H9 (cell line): ENCODE measurements around the gene TRO. TPM values are rescaled to one million over a fixed set of nuclear protein-coding genes. Genes with fewer than 3 reads are reported as not detected.

ENCODE experiments used
- DNase-seq: peaks from one replicate; pipeline ENCODE4 v3.0.0-alpha.2; 2017
- H2AFZ ChIP-seq: one replicate; pipeline ENCODE4 v1.6.1; 2013; ENCODE audit warnings: mild to moderate bottlenecking, low read length, control low read depth, moderate library complexity
- H2AK5ac ChIP-seq: 2 replicates; pipeline ENCODE4 v1.6.1; 2013; ENCODE audit warnings: low read length, control low read depth, mixed read lengths; ENCODE audit not compliant: insufficient read length
- H2BK120ac ChIP-seq: one replicate; pipeline ENCODE4 v1.6.1; 2013; ENCODE audit warnings: low read depth, mild to moderate bottlenecking, low read length, control low read depth, inconsistent platforms; ENCODE audit not compliant: poor library complexity, severe bottlenecking
- H2BK12ac ChIP-seq: 2 replicates; pipeline ENCODE4 v1.6.1; 2013; ENCODE audit warnings: low read length, control low read depth, mixed read lengths, low read depth; ENCODE audit not compliant: insufficient read length
- H2BK15ac ChIP-seq: 2 replicates; pipeline ENCODE4 v1.6.1; 2013; ENCODE audit warnings: low read depth, low read length, control low read depth
- H2BK20ac ChIP-seq: one replicate; pipeline ENCODE4 v1.6.1; 2013; ENCODE audit warnings: low read depth, mild to moderate bottlenecking, low read length, control low read depth, inconsistent platforms; ENCODE audit not compliant: poor library complexity, severe bottlenecking
- H2BK5ac ChIP-seq: 2 replicates; pipeline ENCODE4 v1.6.1; 2013; ENCODE audit warnings: low read length, control low read depth, mixed read lengths; ENCODE audit not compliant: insufficient read length
- H3K14ac ChIP-seq: 2 replicates; pipeline ENCODE4 v1.6.1; 2013; ENCODE audit warnings: low read length, control low read depth; ENCODE audit not compliant: insufficient read depth
- H3K18ac ChIP-seq: 2 replicates; pipeline ENCODE4 v1.6.1; 2013; ENCODE audit warnings: low read depth, mild to moderate bottlenecking, mixed read lengths, low read length, control low read depth; ENCODE audit not compliant: insufficient read length
- H3K23ac ChIP-seq: 2 replicates; pipeline ENCODE4 v1.6.1; 2013; ENCODE audit warnings: low read length, control low read depth, mixed read lengths, low read depth; ENCODE audit not compliant: insufficient read length
- H3K23me2 ChIP-seq: 2 replicates; pipeline ENCODE4 v1.6.1; 2013; ENCODE audit warnings: low read depth, mild to moderate bottlenecking, mixed read lengths, low read length, control low read depth; ENCODE audit not compliant: insufficient read length, poor library complexity, severe bottlenecking
- H3K27ac ChIP-seq: 2 replicates; pipeline ENCODE4 v1.5.1; 2013; ENCODE audit warnings: low read length, control low read depth, mixed read lengths, low read depth; ENCODE audit not compliant: insufficient read length
- H3K27me3 ChIP-seq: 2 replicates; pipeline ENCODE4 v1.6.1; 2013; ENCODE audit warnings: low read length, control low read depth, inconsistent platforms; ENCODE audit not compliant: insufficient read depth
- H3K4ac ChIP-seq: 2 replicates; pipeline ENCODE4 v1.6.1; 2013; ENCODE audit warnings: low read depth, mild to moderate bottlenecking, control low read depth, inconsistent platforms, low read length, moderate library complexity
- H3K4me1 ChIP-seq: 2 replicates; pipeline ENCODE4 v1.6.1; 2013; ENCODE audit warnings: low read length, control low read depth, inconsistent platforms; ENCODE audit not compliant: insufficient read depth
- H3K4me2 ChIP-seq: 2 replicates; pipeline ENCODE4 v1.6.1; 2013; ENCODE audit warnings: low read length, control low read depth, mixed read lengths; ENCODE audit not compliant: insufficient read length, insufficient read depth
- H3K56ac ChIP-seq: 2 replicates; pipeline ENCODE4 v1.6.1; 2013; ENCODE audit warnings: low read depth, mild to moderate bottlenecking, mixed read lengths, low read length, control low read depth; ENCODE audit not compliant: insufficient read length
- H3K79me1 ChIP-seq: 2 replicates; pipeline ENCODE4 v1.6.1; 2013; ENCODE audit warnings: low read depth, mild to moderate bottlenecking, moderate library complexity, low read length, control low read depth, inconsistent platforms; ENCODE audit not compliant: insufficient read depth, poor library complexity, severe bottlenecking
- H3K79me2 ChIP-seq: 2 replicates; pipeline ENCODE4 v1.6.1; 2013; ENCODE audit warnings: low read length, control low read depth, inconsistent platforms; ENCODE audit not compliant: insufficient read depth
- H3K9ac ChIP-seq: 2 replicates; pipeline ENCODE4 v1.6.1; 2013; ENCODE audit warnings: low read length, control low read depth, mixed read lengths; ENCODE audit not compliant: insufficient read length; ENCODE audit errors: extremely low read depth
- H3K9me3 ChIP-seq: one replicate; pipeline ENCODE4 v1.6.1; 2013; ENCODE audit warnings: low read depth, low read length, inconsistent platforms; ENCODE audit not compliant: control insufficient read depth
- H3T11ph ChIP-seq: one replicate; pipeline ENCODE4 v1.6.1; 2013; ENCODE audit warnings: mild to moderate bottlenecking, low read length, control low read depth, inconsistent platforms
- H4K20me1 ChIP-seq: one replicate; pipeline ENCODE4 v1.6.1; 2013; ENCODE audit not compliant: control insufficient read depth, insufficient read length, insufficient read depth
- H4K5ac ChIP-seq: 2 replicates; pipeline ENCODE4 v1.6.1; 2013; ENCODE audit warnings: low read depth, mild to moderate bottlenecking, mixed read lengths, low read length, control low read depth; ENCODE audit not compliant: insufficient read length
- H4K8ac ChIP-seq: replicated peaks from 2 replicates; pipeline ENCODE4 v1.6.1; 2013; ENCODE audit warnings: low read length, control low read depth, mixed read lengths, low read depth; ENCODE audit not compliant: insufficient read length
- H4K91ac ChIP-seq: 2 replicates; pipeline ENCODE4 v1.6.1; 2013; ENCODE audit warnings: low read depth, mild to moderate bottlenecking, moderate library complexity, mixed read lengths, low read length, control low read depth; ENCODE audit not compliant: insufficient read length
- H3K27ac Mint-ChIP-seq, 3 experiments: 2 replicates in 2 of 3; 3 replicates in 1 of 3; pipeline ENCODE4 v1.8.0; 2020 to 2021; ENCODE audit warnings: mixed read lengths in 3 of 3, mild to moderate bottlenecking in 1 of 3, moderate library complexity in 1 of 3
- H3K27me3 Mint-ChIP-seq: 2 replicates; pipeline ENCODE4 v1.8.0; 2021; ENCODE audit warnings: low read depth, mild to moderate bottlenecking, moderate library complexity, mixed read lengths
- H3K36me3 Mint-ChIP-seq, 3 experiments: 2 replicates in 2 of 3; 3 replicates in 1 of 3; pipeline ENCODE4 v1.8.0; 2020 to 2021; ENCODE audit warnings: low read depth in 3 of 3, mixed read lengths in 3 of 3; ENCODE audit not compliant: insufficient read depth in 1 of 3
- H3K4me1 Mint-ChIP-seq, 2 experiments: 2 replicates each; pipeline ENCODE4 v1.8.0; 2020; ENCODE audit warnings: mixed read lengths in 2 of 2
- H3K4me3 Mint-ChIP-seq, 2 experiments: 2 replicates in 1 of 2; 3 replicates in 1 of 2; pipeline ENCODE4 v1.8.0; 2020 to 2021; ENCODE audit warnings: mild to moderate bottlenecking in 2 of 2, mixed read lengths in 2 of 2, moderate library complexity in 1 of 2
- H3K9me3 Mint-ChIP-seq, 2 experiments: 2 replicates in 1 of 2; 3 replicates in 1 of 2; pipeline ENCODE4 v1.8.0; 2020; ENCODE audit warnings: mild to moderate bottlenecking in 2 of 2, mixed read lengths in 2 of 2, moderate library complexity in 1 of 2
- CTCF ChIP-seq: fragments of 200-600 bp; sonication (generic); conservative IDR thresholded peaks from 3 replicates; pipeline ENCODE4 v1.8.0; 2021; ENCODE audit warnings: antibody characterized with exemption, mild to moderate bottlenecking
- WGBS: extraction: QIAGEN DNeasy Blood & Tissue Kit; methylation state at CpG from one replicate; pipeline ENCODE4 v1.1.7; 2013; ENCODE audit warnings: missing lambda C conversion rate, low lambda C conversion rate, mixed read lengths; ENCODE audit not compliant: insufficient read length; ENCODE audit errors: extremely low coverage; 5-methylcytosine and 5-hydroxymethylcytosine counted together
- total RNA-seq: library from RNA; stranded (reverse); gene quantifications from 2 replicates; pipeline ENCODE4 v1.2.1, GENCODE V29; 2021

TRO gene
- total RNA-seq, 1 experiment from 2014 or later, result 51.0 TPM

DNA sequence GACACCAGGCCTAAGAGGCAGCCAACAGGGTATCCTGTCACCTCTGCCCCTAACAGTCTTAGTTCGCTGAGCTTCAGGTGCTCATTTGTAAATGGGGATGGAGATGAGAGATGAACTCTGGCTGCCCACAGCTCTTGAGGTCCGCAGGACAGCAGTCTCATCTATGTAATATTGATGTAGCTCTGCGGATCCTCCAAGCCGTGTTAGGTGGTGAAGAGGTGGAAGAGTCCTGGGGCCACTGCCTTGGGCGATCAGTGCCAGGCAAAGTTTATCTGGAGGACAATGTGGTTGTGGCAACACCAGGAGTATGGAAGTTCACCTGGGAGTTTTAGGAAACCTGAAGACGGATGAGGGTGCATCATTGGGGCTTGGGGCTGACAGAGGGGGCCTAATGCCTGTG is 13.4 kb downstream of the TRO start:
- DNase-seq, result no peak
- Histone ChIP-seq H3K27ac (no peak overlapping the region), H2BK20ac (no peak overlapping the region), H3K23ac (no peak overlapping the region), H4K8ac (no peak overlapping the region), H3K23me2 (no peaks in the 10 kb centered on the region), H2AFZ (no peak overlapping the region), H2BK120ac (no peak overlapping the region), H3T11ph (no peak overlapping the region), H3K79me2 (no peaks in the 10 kb centered on the region), H2BK5ac (no peak overlapping the region), H3K4me2 (no peak overlapping the region), H3K9ac (no peak overlapping the region), H4K5ac (no peak overlapping the region), H3K14ac (no peak overlapping the region), H3K56ac (no peak overlapping the region), H3K79me1 (no peaks in the 10 kb centered on the region), H3K4me1 (no peaks in the 10 kb centered on the region), H3K4ac (no peak overlapping the region), H3K27me3 (no peaks in the 10 kb centered on the region), H2BK15ac (no peak overlapping the region), H4K20me1 (no peaks in the 10 kb centered on the region), H3K9me3 (peaks cover 55% of the 10 kb centered on the region), H2BK12ac (no peak overlapping the region), H4K91ac (no peak overlapping the region), H3K18ac (no peak overlapping the region), H2AK5ac (no peak overlapping the region)
- H3K9me3 Mint-ChIP-seq, result peaks cover 65 to 69% of the 10 kb centered on the region in 2 experiments
- H3K27ac Mint-ChIP-seq, result no peak overlapping the region
- H3K4me3 Mint-ChIP-seq, result no peak overlapping the region
- peaks cover 7 to 19% (median 9%) of the 10 kb centered on the region in 3 experiments; a peak in 6 of 7 replicates for H3K36me3 Mint-ChIP-seq
- no CpG with 5 or more reads among the region's 6 CpGs for WGBS
- no peak for TF ChIP-seq CTCF
- H3K4me1 Mint-ChIP-seq, result no peaks in the 10 kb centered on the region
- peaks cover 5% of the 10 kb centered on the region for H3K27me3 Mint-ChIP-seq
